Colonic mucosa (tissue), 4 donors: ENCODE results near the gene IL21R. TPM values are rescaled to one million over a fixed set of nuclear protein-coding genes. Genes with fewer than 3 reads are reported as not detected.

ENCODE experiments used
- DNase-seq: peaks from one replicate; pipeline ENCODE4 v3.0.0-alpha.2; 2020
- H3K27ac ChIP-seq: fragments of 200-600 bp; one replicate; pipeline ENCODE4 v1.8.0; 2021
- H3K27me3 ChIP-seq: fragments of 200-600 bp; one replicate; pipeline ENCODE4 v1.8.0; 2021
- H3K36me3 ChIP-seq: fragments of 200-600 bp; one replicate; pipeline ENCODE4 v1.8.0; 2021
- H3K4me1 ChIP-seq: fragments of 200-600 bp; one replicate; pipeline ENCODE4 v1.8.0; 2021; ENCODE audit warnings: mild to moderate bottlenecking
- H3K4me3 ChIP-seq: fragments of 200-600 bp; one replicate; pipeline ENCODE4 v1.8.0; 2021
- H3K9ac ChIP-seq, 2 donors: one replicate each; pipeline ENCODE4 v1.7.0; 2013; ENCODE audit warnings: control low read depth in 2 of 2, low read depth in 2 of 2, low read length in 2 of 2
- H3K9me3 ChIP-seq: fragments of 200-600 bp; one replicate; pipeline ENCODE4 v1.8.0; 2021
- intact Hi-C: fragments of 100-400 bp; cut with DNase I; formaldehyde crosslinking; loops from one replicate; pipeline ENCODE4 v1.14.1; 2022
- total RNA-seq, 2 donors: library from RNA; stranded (reverse); fragmentation: NEBNext Ultra II Directional in 1 of 2; extraction: Animal tissue kit (Norgen Biotek cat#: 25700) in 1 of 2; gene quantifications; one replicate each; pipeline ENCODE4 v1.2.1, GENCODE V29; 2021
- TF ChIP-seq, protein P1 (sequence below): fragments of 200-600 bp; IDR thresholded peaks from one replicate; pipeline ENCODE4 v1.8.0; 2022; ENCODE audit warnings: antibody characterized with exemption, mild to moderate bottlenecking
- donor health status: healthy.
- donor health status: DM: no; HTN: no; CAD: no.
- donor health status: DM: no; HTN: no; CAD: no.

IL21R gene
- total RNA-seq, 2 donors from 2014 or later, result 0.56 to 0.91 TPM

DNA sequence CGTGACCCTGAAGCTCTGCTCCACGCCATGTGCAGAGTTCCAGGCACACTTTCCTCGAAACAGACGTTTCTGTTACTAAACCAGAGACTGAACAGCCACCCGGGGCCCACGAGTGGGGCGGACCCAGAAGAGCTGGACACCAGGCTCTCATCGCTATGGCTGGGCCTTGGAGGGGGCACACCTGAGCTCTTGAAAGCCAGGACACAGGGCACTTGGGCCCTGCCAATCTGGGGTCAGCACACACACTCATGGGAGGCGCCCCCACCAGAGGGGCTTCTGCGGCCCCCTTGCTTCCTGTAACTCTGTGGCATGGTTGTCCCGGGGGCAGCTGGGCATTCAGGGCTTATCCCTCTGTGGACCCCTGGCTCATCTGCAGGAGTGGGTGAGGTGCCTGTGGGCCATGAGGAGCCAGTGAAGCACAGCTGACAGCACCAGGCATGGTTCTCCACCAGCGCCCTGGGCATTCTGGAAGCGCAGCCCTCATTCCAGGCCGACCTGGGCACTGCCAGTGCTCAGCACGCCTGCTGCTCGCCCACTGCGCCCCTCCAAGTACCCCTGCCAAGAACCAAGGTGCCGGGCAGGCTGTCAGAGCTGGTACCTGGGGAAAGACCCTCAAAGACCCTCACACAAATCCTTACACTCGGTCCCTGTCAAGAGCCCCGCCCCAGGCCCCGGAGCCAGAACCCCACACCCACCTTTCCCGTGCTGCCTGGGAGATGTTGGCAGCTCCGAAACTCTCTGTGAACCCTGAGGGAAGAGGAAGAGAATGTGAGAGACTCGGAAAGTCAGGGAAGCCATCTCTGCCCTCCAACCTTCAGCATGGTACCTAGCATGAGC is 61.1 kb downstream of the IL21R start:
- Histone ChIP-seq H3K27me3 (no peaks in the 10 kb centered on the region), H3K4me1 (no peaks in the 10 kb centered on the region), H3K4me3 (no peak overlapping the region), H3K36me3 (peaks cover 10% of the 10 kb centered on the region), H3K9ac (no peak overlapping the region), H3K9me3 (no peaks in the 10 kb centered on the region), H3K27ac (no peak overlapping the region)
- DNase-seq, result no peak
- intact Hi-C loops, result no loop called here
- TF ChIP-seq, protein P1, sequence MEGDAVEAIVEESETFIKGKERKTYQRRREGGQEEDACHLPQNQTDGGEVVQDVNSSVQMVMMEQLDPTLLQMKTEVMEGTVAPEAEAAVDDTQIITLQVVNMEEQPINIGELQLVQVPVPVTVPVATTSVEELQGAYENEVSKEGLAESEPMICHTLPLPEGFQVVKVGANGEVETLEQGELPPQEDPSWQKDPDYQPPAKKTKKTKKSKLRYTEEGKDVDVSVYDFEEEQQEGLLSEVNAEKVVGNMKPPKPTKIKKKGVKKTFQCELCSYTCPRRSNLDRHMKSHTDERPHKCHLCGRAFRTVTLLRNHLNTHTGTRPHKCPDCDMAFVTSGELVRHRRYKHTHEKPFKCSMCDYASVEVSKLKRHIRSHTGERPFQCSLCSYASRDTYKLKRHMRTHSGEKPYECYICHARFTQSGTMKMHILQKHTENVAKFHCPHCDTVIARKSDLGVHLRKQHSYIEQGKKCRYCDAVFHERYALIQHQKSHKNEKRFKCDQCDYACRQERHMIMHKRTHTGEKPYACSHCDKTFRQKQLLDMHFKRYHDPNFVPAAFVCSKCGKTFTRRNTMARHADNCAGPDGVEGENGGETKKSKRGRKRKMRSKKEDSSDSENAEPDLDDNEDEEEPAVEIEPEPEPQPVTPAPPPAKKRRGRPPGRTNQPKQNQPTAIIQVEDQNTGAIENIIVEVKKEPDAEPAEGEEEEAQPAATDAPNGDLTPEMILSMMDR, result no peak

DNA sequence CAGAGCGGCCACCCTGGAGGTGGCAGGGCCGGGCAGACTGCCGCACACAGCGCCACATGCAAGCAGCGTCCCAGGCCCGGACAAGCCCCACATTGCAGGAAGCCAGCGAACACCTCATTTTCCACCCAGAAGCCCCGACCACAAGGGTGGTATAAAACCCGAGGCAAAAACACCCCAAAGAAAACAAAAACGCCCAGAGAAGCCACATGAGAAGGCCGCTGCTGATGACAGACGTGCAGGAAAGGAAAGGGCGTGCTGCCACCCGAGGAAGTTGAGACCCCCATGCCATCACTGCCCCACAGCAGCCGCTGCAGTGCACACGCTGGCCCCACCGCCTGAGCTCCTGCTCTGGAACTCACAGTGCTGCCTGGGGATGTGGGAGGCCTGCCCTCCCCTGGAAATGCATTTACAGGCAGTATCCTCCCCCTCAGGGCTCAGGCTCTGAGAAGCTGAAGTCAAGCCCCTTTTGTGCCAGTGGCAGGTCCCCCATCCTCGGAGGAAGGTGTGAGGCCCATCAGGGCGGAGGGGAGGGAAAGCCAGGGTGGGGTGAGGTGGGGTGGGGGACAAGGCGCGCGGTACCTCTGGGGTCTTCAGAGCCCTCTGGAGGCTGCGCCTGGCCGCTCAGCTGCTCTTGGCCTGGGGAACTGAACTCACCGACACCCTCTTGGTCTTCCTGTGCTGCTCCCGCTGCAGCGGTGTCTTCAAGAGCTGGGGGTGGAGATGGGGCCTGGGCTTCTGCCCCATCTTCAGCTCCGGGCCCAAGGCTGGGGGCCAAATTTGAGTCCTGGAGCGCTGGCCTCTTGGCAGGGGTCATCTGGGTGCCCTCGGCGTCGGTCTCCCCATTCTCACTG is 62.0 kb downstream of the IL21R start:
- TF ChIP-seq, protein P1, result no peak
- Histone ChIP-seq H3K27ac (no peak overlapping the region), H3K9me3 (no peaks in the 10 kb centered on the region), H3K4me3 (no peak overlapping the region), H3K4me1 (no peaks in the 10 kb centered on the region), H3K36me3 (peaks cover 12% of the 10 kb centered on the region), H3K27me3 (no peaks in the 10 kb centered on the region), H3K9ac (no peak overlapping the region)
- DNase-seq, result no peak
- intact Hi-C loops, result no loop called here

DNA sequence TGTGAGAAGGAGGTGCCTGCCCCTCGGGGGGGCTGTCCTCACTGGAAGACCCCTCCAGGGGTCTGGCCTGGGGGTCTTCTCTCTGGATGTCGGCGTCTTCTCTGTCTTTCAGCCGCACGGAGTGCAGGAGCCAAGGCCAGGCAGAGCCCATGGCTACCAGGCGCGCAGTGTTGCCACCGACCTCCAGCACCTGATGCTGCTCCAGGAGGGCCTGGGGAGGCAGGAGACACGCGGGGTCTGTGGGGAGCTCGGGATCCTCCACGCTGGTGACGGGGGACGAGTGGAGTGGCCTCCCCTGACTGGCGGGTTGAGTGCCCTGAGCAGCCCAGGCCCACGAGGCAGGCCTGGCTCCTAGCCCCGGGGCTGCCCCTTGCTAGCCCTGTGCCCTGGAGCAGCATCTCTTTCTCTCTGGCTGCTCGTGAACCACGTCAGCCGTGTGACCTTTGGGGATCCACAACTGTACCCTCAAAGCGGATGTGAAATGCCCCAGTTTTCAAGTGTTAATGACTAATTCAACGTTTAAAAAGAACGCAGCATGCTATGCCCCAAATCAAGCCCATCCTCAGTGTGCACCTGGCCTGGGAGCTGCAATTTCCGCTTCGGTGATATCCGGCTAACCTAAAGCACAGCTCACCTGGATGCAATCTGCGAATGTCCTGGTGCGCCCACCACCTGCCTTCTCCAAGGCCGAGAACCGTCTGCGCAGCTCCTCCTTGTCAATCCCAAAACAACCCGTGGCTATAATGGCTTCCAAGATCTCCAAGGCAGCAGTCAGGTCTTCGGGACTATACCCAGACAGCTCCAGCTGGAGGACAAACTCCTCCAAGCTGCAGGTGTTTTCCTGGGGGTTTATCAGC is 62.9 kb downstream of the IL21R start:
- Histone ChIP-seq H3K4me1 (no peaks in the 10 kb centered on the region), H3K27me3 (no peaks in the 10 kb centered on the region), H3K27ac (no peak overlapping the region), H3K9me3 (no peaks in the 10 kb centered on the region), H3K9ac (no peak overlapping the region), H3K36me3 (peaks cover 17% of the 10 kb centered on the region), H3K4me3 (no peak overlapping the region)
- intact Hi-C loops, result no loop called here
- no peak for DNase-seq
- TF ChIP-seq, protein P1, result no peak

DNA sequence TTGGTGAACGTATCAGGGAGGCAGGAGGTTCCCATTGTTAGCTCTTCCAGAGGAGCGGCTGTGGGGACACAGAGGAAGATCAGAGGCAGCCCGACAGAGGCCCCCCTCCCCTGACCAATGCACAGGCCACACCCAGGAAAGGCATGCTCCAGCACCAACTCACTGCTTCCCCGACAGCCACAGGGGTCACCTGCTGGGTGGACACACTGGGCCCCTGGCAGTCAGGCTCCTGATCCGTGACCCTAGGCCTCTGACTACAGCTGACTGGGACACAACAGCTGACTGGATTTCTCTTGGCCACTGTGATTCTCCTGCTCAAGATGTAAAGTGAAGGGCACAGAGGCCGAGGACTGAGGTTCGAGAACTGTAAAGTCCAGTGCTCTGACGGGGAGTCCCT is 63.5 kb downstream of the IL21R start:
- no peaks in the 10 kb centered on the region for H3K9me3 ChIP-seq
- H3K4me3 ChIP-seq, result no peak overlapping the region
- TF ChIP-seq, protein P1, result no peak
- no peak for DNase-seq
- H3K27ac ChIP-seq, result no peak overlapping the region
- H3K27me3 ChIP-seq, result no peaks in the 10 kb centered on the region
- H3K4me1 ChIP-seq, result no peaks in the 10 kb centered on the region
- H3K36me3 ChIP-seq, result peaks cover 17% of the 10 kb centered on the region
- H3K9ac ChIP-seq, result no peak overlapping the region
- intact Hi-C loops, result no loop called here

DNA sequence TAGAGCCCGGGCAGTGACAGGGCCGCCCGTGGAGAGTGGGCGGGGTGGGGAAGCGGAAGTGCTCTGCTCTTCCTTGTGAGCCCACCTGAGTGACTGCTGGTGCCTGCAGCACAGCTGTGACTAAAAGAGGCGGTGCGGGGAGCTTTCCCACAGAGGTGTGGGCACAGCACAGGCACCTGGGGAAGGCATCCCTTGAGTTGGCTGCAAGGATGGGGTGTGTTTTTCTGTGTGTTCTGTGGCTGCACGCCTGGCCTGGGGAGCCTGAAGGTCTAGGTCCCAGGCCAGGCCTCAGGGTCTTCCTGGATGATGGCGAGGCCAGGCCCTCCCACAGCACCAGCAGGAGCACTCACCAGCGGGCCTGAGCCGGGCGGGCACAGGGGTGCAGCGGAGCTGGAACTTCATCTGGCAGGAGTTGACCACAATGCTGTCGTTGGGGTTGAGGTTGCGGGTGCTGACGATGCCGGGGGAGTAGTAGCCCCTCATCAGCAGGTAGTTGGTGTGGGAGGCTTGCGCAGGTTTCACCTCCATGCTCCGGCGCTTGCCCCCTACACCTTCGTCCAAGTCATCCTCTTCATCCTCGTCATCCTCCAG is 67.1 kb downstream of the IL21R start:
- Histone ChIP-seq H3K4me3 (no peak overlapping the region), H3K9ac (no peak overlapping the region), H3K27ac (no peak overlapping the region), H3K36me3 (peaks cover 32% of the 10 kb centered on the region), H3K4me1 (no peaks in the 10 kb centered on the region), H3K27me3 (no peaks in the 10 kb centered on the region), H3K9me3 (no peaks in the 10 kb centered on the region)
- intact Hi-C loops, result no loop called here
- no peak for DNase-seq
- TF ChIP-seq, protein P1, result no peak
